K562 (cell line): ENCODE data around the gene PTPRT. TPM values are rescaled to one million over a fixed set of nuclear protein-coding genes. Genes with fewer than 3 reads are reported as not detected.

Source experiments
- ATAC-seq: fragments of 200-7000 bp; cut with Tn5 transposase; 3 replicates; pipeline ENCODE4 v1.9.1; 2020; ENCODE audit warnings: moderate library complexity
- BruUV-seq: library from RNA; stranded (reverse); fragments of 400-500 nt; replicated peaks from 2 replicates; lab custom pipeline; 2021; lab: Mats Ljungman, UMichigan
- CTCF ChIA-PET: fragments of 300-600 bp; formaldehyde crosslinking; extraction: SDS; loops from one replicate; lab custom pipeline; 2021; ENCODE audit warnings: low intra/inter-chr PET ratio; lab: Yijun Ruan, JAX
- POLR2A ChIA-PET: fragments of 300-600, 350-650 bp; sonication (Branson Sonifier 250); formaldehyde crosslinking; extraction: SDS; loops from one replicate; lab custom pipeline; 2021; ENCODE audit warnings: antibody characterized with exemption, inconsistent platforms; lab: Yijun Ruan, JAX
- DNase-seq, 4 experiments: peaks; one replicate each; pipeline versions ENCODE4 v3.0.0 to v3.0.0-alpha.2; 2011 to 2018; ENCODE audit warnings: low spot score in 3 of 4, mixed read lengths in 3 of 4; ENCODE audit errors: extremely low read depth in 1 of 4
- FAIRE-seq: peaks from 2 replicates; lab custom pipeline; 2011; peaks lifted over from hg19 to GRCh38; lab: Jason Lieb, UNC
- H2AFZ ChIP-seq: 2 replicates; pipeline ENCODE4 v1.6.0; 2011; ENCODE audit warnings: low read depth, low read length, control low read depth, inconsistent platforms
- H3K27ac ChIP-seq: fragments of 200-600 bp; 3 replicates; pipeline ENCODE4 v1.8.0; 2011; ENCODE audit warnings: low read depth, mild to moderate bottlenecking, control low read depth, inconsistent platforms, low read length, moderate library complexity, mixed read lengths; ENCODE audit errors: extremely low read depth
- H3K27me3 ChIP-seq, 2 experiments: fragments of 300-600 bp in 1 of 2; 2 replicates in 1 of 2; 3 replicates in 1 of 2; pipeline versions ENCODE4 v1.6.0 to v1.8.0; 2011; ENCODE audit warnings: inconsistent platforms in 2 of 2, low read length in 2 of 2, mild to moderate bottlenecking in 1 of 2, mixed read lengths in 1 of 2, moderate library complexity in 1 of 2; ENCODE audit not compliant: control insufficient read depth in 2 of 2, insufficient read depth in 2 of 2
- H3K36me3 ChIP-seq: fragments of 300-600 bp; 3 replicates; pipeline ENCODE4 v1.8.0; 2011; ENCODE audit warnings: mild to moderate bottlenecking, low read length, inconsistent platforms; ENCODE audit not compliant: control insufficient read depth, insufficient read depth
- H3K4me1 ChIP-seq, 2 experiments: fragments of 200-600 bp in 1 of 2; replicated peaks in 1 of 2; 2 replicates in 1 of 2; 3 replicates in 1 of 2; pipeline versions ENCODE4 v1.5.1 to v1.8.0; 2011; ENCODE audit warnings: inconsistent platforms in 2 of 2, low read length in 2 of 2, mild to moderate bottlenecking in 1 of 2, mixed read lengths in 1 of 2, moderate library complexity in 1 of 2; ENCODE audit not compliant: control insufficient read depth in 2 of 2, insufficient read depth in 2 of 2
- H3K4me2 ChIP-seq: 2 replicates; pipeline ENCODE4 v1.6.1; 2011; ENCODE audit warnings: low read length, control low read depth, inconsistent platforms, mixed read lengths; ENCODE audit not compliant: insufficient read depth
- H3K4me3 ChIP-seq: fragments of 200-600 bp; sonication (generic), shearing (Covaris generic); 2 replicates; pipeline ENCODE4 v1.5.1; 2016; ENCODE audit warnings: control low read depth, inconsistent platforms
- H3K79me2 ChIP-seq: fragments of 200-600 bp; 3 replicates; pipeline ENCODE4 v1.8.0; 2011; ENCODE audit warnings: low read length, inconsistent platforms; ENCODE audit not compliant: control insufficient read depth, insufficient read depth
- H3K9ac ChIP-seq, 2 experiments: 2 replicates each; pipeline versions ENCODE4 v1.6.0 to v1.6.1; 2011; ENCODE audit warnings: low read depth in 2 of 2, low read length in 2 of 2, control low read depth in 1 of 2, inconsistent platforms in 1 of 2, mild to moderate bottlenecking in 1 of 2, mixed read lengths in 1 of 2; ENCODE audit not compliant: insufficient read depth in 1 of 2
- H3K9me1 ChIP-seq: one replicate; pipeline ENCODE4 v1.6.0; 2011; ENCODE audit warnings: inconsistent platforms, mild to moderate bottlenecking, low read length, moderate library complexity; ENCODE audit not compliant: control insufficient read depth, insufficient read depth
- H3K9me3 ChIP-seq: replicated peaks from 2 replicates; pipeline ENCODE4 v1.5.1; 2011; ENCODE audit warnings: low read depth, low read length, inconsistent platforms; ENCODE audit not compliant: control insufficient read depth, insufficient read depth
- H4K20me1 ChIP-seq: replicated peaks from 2 replicates; pipeline ENCODE4 v1.6.1; 2011; ENCODE audit warnings: low read length, inconsistent platforms, mixed read lengths; ENCODE audit not compliant: control insufficient read depth, insufficient read depth
- CBFA2T2 ChIP-seq: fragments of 450-650 bp; conservative IDR thresholded peaks from 2 replicates; pipeline ENCODE4 v1.6.1; 2017; ENCODE audit warnings: mild to moderate bottlenecking
- CBX2 ChIP-seq: fragments of 200-600 bp; sonication (generic); IDR thresholded peaks from one replicate; pipeline ENCODE4 v1.6.1; 2012; ENCODE audit warnings: mild to moderate bottlenecking, low read length, inconsistent platforms; ENCODE audit not compliant: insufficient read depth, poor library complexity, severe bottlenecking
- CHD2 ChIP-seq: IDR thresholded peaks from 2 replicates; pipeline ENCODE4 v1.6.1; 2011; ENCODE audit warnings: low read depth, low read length
- ERF ChIP-seq: fragments of 450-650 bp; formaldehyde crosslinking; IDR thresholded peaks from 2 replicates; pipeline ENCODE4 v1.4.0; 2020; ENCODE audit warnings: mild to moderate bottlenecking, mixed read lengths
- ETV6 ChIP-seq, 3 experiments: fragments of 150-350 bp in 1 of 3; sonication (generic) in 1 of 3; formaldehyde crosslinking in 1 of 3; IDR thresholded peaks; 2 replicates each; pipeline versions ENCODE4 v1.6.1 to v1.8.0; 2014 to 2022; ENCODE audit warnings: borderline replicate concordance in 2 of 3, low read depth in 2 of 3, antibody characterized with exemption in 1 of 3, low read length in 1 of 3, mild to moderate bottlenecking in 1 of 3, missing genetic modification reagents in 1 of 3
- HNRNPUL1 ChIP-seq: fragments of 200-400 bp; formaldehyde crosslinking; IDR thresholded peaks from 2 replicates; pipeline ENCODE4 v1.6.1; 2017; ENCODE audit warnings: low read length
- MTA2 ChIP-seq: fragments of 450-650 bp; IDR thresholded peaks from 2 replicates; pipeline ENCODE4 v1.6.1; 2016; ENCODE audit warnings: low read depth
- NFXL1 ChIP-seq: fragments of 450-650 bp; formaldehyde crosslinking; IDR thresholded peaks from 2 replicates; pipeline ENCODE4 v1.4.0; 2021; ENCODE audit warnings: mild to moderate bottlenecking
- PHF20 ChIP-seq: fragments of 450-650 bp; IDR thresholded peaks from 2 replicates; pipeline ENCODE4 v1.6.1; 2018; ENCODE audit not compliant: partially characterized antibody
- SAFB ChIP-seq: fragments of 200-400 bp; formaldehyde crosslinking; IDR thresholded peaks from 2 replicates; pipeline ENCODE4 v1.6.1; 2017; ENCODE audit warnings: low read depth, low read length, borderline replicate concordance
- SMARCB1 ChIP-seq: IDR thresholded peaks from 2 replicates; pipeline ENCODE4 v1.6.1; 2011; ENCODE audit warnings: improper control_type of control experiment, low read depth; ENCODE audit not compliant: insufficient read length
- ZFPM2 ChIP-seq: fragments of 250-450 bp; sonication (Bioruptor Pico); IDR thresholded peaks from 2 replicates; pipeline ENCODE4 v1.5.1; 2022; ENCODE audit warnings: mild to moderate bottlenecking
- ZNF140 ChIP-seq: fragments of 250-450 bp; sonication (Bioruptor Pico); IDR thresholded peaks from 2 replicates; pipeline ENCODE4 v1.8.0; 2021; ENCODE audit warnings: moderate library complexity, mild to moderate bottlenecking, inconsistent platforms
- ZNF316 ChIP-seq: fragments of 450-650 bp; IDR thresholded peaks from 2 replicates; pipeline ENCODE4 v1.6.1; 2016
- ZNF431 ChIP-seq: sonication (generic); formaldehyde crosslinking; IDR thresholded peaks from 2 replicates; pipeline ENCODE4 v1.8.0; 2022; ENCODE audit warnings: mild to moderate bottlenecking, missing genetic modification reagents
- ZNF830 ChIP-seq: fragments of 250-450 bp; sonication (Bioruptor Pico); IDR thresholded peaks from 2 replicates; pipeline ENCODE4 v1.5.0; 2021; ENCODE audit warnings: mild to moderate bottlenecking
- WGBS: fragments of 100-300 bp; shearing (Covaris generic); methylation state at CpG from one replicate; pipeline ENCODE4 v1.1.6; 2016; ENCODE audit warnings: low coverage, mixed read lengths; ENCODE audit not compliant: insufficient coverage; ENCODE audit errors: missing lambda C conversion rate; 5-methylcytosine and 5-hydroxymethylcytosine counted together
- in situ Hi-C: fragments of 300-500 bp; cut with MboI; formaldehyde crosslinking; loops from 4 replicates; pipeline ENCODE4 v1.15.0; 2018; ENCODE audit warnings: inconsistent platforms, mixed read lengths
- intact Hi-C: fragments of 100-400 bp; cut with micrococcal nuclease; formaldehyde crosslinking; loops from 2 replicates; pipeline ENCODE4 v1.14.2; 2022
- polyA plus RNA-seq, 8 experiments: library from polyadenylated mRNA; depleted of rRNA in 4 of 8; stranded (reverse) in 5 of 8; unstranded in 3 of 8; fragments of >200 nt; fragmentation: Nextera tagmentation in 2 of 8; fragmentation: Illumina TruSeq in 1 of 8; extraction: Ambion mirVana in 2 of 8; extraction: Trizol in 1 of 8; gene quantifications; 2 replicates each; pipeline versions ENCODE4 v1.2.1 to v1.2.3, GENCODE V29; 2011 to 2014; ENCODE audit warnings: inconsistent platforms in 1 of 8, missing spikeins in 1 of 8
- total RNA-seq, 7 experiments: library from RNA; depleted of rRNA in 6 of 7; stranded (reverse); fragments of >200 nt in 6 of 7; fragmentation: Illumina TruSeq in 2 of 7; extraction: Trizol in 2 of 7; gene quantifications; 2 replicates each; pipeline versions ENCODE4 v1.2.1 to v1.2.3, GENCODE V29; 2011 to 2021; ENCODE audit warnings: low replicate concordance in 1 of 7
- TF ChIP-seq, protein P1 (sequence below): sonication (generic); formaldehyde crosslinking; IDR thresholded peaks from 2 replicates; pipeline ENCODE4 v1.8.0; 2022; ENCODE audit warnings: mild to moderate bottlenecking, missing genetic modification reagents
- TF ChIP-seq, protein P2 (sequence below): fragments of 450-650 bp; IDR thresholded peaks from 2 replicates; pipeline ENCODE4 v1.7.1; 2018; ENCODE audit warnings: mild to moderate bottlenecking, low read depth; ENCODE audit not compliant: partially characterized antibody
- TF ChIP-seq, protein P3 (sequence below): sonication (generic); formaldehyde crosslinking; IDR thresholded peaks from 2 replicates; pipeline ENCODE4 v1.8.1; 2023; ENCODE audit warnings: mild to moderate bottlenecking, missing genetic modification reagents, moderate library complexity

Gene PTPRT
- total and polyA plus RNA-seq, 9 of the 15 experiments (the other 6 are each of a cell fraction or from before 2014, with no cell fraction given) = not detected

DNA sequence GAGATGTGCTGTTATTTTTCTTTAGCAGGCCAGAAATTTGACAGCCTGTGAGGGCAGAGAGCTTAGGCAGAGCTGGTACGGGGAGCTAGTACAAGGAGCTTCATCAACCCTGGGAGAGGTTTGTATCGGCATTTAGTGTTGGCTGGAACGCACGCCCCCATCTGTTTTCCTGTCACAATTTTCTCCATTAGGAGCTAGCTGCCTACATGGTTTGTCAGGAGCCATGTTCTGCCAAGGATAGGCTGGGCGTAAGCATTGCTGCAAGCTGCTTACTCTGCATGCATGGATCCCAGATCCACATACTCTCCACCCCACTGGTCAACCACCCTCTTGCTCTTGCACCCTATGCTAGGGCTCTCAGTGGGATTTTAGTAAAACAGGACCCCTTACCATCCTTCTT is 1122.5 kb downstream of the PTPRT start:
- ChIA-PET CTCF (no interaction called here), POLR2A (no interaction called here)
- Histone ChIP-seq H3K9ac (no peak overlapping the region), H3K4me2 (no peak overlapping the region), H3K9me1 (no peaks in the 10 kb centered on the region), H3K4me3 (no peak overlapping the region), H3K79me2 (no peaks in the 10 kb centered on the region), H4K20me1 (no peaks in the 10 kb centered on the region), H3K4me1 (no peaks in the 10 kb centered on the region), H3K36me3 (no peaks in the 10 kb centered on the region), H3K27ac (no peak overlapping the region), H3K27me3 (no peaks in the 10 kb centered on the region), H3K9me3 (no peaks in the 10 kb centered on the region)
- no TSS peak for BruUV-seq
- intact Hi-C loops = no loop called here
- 1% methylated on average over 5 of the region's 5 CpGs for WGBS
- no peak for DNase-seq
- ATAC-seq = no peak
- FAIRE-seq = no peak
- in situ Hi-C loops = no loop called here
- no peak for TF ChIP-seq ERF (CRISPR knock-in tag)
- TF ChIP-seq, protein P1, sequence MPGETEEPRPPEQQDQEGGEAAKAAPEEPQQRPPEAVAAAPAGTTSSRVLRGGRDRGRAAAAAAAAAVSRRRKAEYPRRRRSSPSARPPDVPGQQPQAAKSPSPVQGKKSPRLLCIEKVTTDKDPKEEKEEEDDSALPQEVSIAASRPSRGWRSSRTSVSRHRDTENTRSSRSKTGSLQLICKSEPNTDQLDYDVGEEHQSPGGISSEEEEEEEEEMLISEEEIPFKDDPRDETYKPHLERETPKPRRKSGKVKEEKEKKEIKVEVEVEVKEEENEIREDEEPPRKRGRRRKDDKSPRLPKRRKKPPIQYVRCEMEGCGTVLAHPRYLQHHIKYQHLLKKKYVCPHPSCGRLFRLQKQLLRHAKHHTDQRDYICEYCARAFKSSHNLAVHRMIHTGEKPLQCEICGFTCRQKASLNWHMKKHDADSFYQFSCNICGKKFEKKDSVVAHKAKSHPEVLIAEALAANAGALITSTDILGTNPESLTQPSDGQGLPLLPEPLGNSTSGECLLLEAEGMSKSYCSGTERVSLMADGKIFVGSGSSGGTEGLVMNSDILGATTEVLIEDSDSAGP (CRISPR knock-in tag) = no peak
- TF ChIP-seq CHD2 = no peak
- TF ChIP-seq ZNF316 = no peak
- no peak for TF ChIP-seq CBX2
- TF ChIP-seq CBFA2T2 = no peak
- no peak for TF ChIP-seq SMARCB1
- TF ChIP-seq SAFB = no peak
- TF ChIP-seq PHF20 = no peak
- no peak for TF ChIP-seq ZNF431 (CRISPR knock-in tag)
- no peak for TF ChIP-seq ZNF830
- no peak for TF ChIP-seq NFXL1 (CRISPR knock-in tag)
- no peak for TF ChIP-seq ZFPM2
- TF ChIP-seq ZNF140 (CRISPR knock-in tag) = no peak
- no peak for TF ChIP-seq HNRNPUL1
- TF ChIP-seq, protein P2, sequence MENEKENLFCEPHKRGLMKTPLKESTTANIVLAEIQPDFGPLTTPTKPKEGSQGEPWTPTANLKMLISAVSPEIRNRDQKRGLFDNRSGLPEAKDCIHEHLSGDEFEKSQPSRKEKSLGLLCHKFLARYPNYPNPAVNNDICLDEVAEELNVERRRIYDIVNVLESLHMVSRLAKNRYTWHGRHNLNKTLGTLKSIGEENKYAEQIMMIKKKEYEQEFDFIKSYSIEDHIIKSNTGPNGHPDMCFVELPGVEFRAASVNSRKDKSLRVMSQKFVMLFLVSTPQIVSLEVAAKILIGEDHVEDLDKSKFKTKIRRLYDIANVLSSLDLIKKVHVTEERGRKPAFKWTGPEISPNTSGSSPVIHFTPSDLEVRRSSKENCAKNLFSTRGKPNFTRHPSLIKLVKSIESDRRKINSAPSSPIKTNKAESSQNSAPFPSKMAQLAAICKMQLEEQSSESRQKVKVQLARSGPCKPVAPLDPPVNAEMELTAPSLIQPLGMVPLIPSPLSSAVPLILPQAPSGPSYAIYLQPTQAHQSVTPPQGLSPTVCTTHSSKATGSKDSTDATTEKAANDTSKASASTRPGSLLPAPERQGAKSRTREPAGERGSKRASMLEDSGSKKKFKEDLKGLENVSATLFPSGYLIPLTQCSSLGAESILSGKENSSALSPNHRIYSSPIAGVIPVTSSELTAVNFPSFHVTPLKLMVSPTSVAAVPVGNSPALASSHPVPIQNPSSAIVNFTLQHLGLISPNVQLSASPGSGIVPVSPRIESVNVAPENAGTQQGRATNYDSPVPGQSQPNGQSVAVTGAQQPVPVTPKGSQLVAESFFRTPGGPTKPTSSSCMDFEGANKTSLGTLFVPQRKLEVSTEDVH = no peak
- TF ChIP-seq, protein P3, sequence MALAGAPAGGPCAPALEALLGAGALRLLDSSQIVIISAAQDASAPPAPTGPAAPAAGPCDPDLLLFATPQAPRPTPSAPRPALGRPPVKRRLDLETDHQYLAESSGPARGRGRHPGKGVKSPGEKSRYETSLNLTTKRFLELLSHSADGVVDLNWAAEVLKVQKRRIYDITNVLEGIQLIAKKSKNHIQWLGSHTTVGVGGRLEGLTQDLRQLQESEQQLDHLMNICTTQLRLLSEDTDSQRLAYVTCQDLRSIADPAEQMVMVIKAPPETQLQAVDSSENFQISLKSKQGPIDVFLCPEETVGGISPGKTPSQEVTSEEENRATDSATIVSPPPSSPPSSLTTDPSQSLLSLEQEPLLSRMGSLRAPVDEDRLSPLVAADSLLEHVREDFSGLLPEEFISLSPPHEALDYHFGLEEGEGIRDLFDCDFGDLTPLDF = no peak
- no peak for TF ChIP-seq ETV6 (IDR thresholded peaks at IDR 0.05; ENCODE audit: borderline replicate concordance in 1 of 2, low read depth in 2 of 2, low read length in 1 of 2)
- no peak for TF ChIP-seq ETV6 (CRISPR knock-in tag; IDR thresholded peaks at IDR 0.05; ENCODE audit: borderline replicate concordance)
- TF ChIP-seq MTA2 = no peak
- TF ChIP-seq, all 486 proteins: peak for 0
- no peak overlapping the region for H2AFZ ChIP-seq
